Measurements from ENCODE around the gene GLIS1. TPM values are rescaled to one million over a fixed set of nuclear protein-coding genes. Genes with fewer than 3 reads are reported as not detected.

The GLIS1 gene
- total and polyA plus RNA-seq, 12 donors, result 0.06 to 0.10 (median 0.09) TPM; not detected in 7

DNA sequence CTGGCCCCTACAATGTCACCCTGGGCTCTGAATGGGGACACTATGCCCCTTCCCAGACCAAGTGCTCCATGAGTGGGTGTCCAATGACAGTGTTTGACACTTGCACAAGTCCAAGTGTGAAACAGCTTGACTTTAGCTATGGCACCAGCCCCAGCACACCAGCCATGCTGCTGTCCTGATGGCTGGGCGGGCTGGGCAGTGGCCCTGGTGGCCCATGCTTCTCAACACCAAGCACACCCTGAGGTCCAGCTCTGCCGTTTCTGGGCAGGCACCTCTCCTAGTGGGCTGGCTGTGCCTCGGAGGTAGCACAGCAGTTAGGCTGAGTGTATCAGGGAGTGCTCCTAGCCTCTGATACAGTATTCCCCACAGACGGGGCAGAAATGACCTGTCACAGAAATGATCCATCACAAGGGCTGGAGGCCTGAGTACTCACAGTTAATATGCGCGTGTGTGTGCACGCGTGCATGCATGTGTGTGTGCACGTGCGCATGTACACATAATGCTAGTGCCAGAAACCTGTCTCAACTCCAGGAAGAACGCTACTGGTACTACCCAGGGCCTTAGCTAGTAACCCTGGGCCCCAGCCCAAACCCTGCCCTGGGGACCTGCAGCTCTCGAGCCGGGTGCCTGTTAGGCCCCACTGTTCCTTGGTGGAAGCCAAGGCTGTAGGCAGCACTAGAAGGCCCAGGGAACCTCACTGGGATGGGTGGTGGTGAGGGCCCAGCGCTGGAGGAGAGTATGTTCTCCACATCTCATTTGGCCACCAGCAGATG, 145.8 kb downstream of the GLIS1 start:
- Histone ChIP-seq H3K9me3 (no peaks in the 10 kb centered on the region), H3K4me3 (no peak overlapping the region), H3K27me3 (peaks cover 0 to 19% (median 0%) of the 10 kb centered on the region in 7 donors), H3K4me1 (peaks cover 0 to 12% (median 0%) of the 10 kb centered on the region in 9 donors), H3K27ac (peak overlapping the region in 2 of 10 donors; percentile 9 to 64), H3K36me3 (no peaks in the 10 kb centered on the region)
- no peak for DNase-seq
- no peak for TF ChIP-seq CTCF (IDR thresholded peaks at IDR 0.05)
- WGBS, 2 donors, result 93% methylated on average over 14 of the region's 14 CpGs
- intact Hi-C loops (cut with DNase I), result loop anchor here in 2 of 10 donors (10.0 kb wide), 1 partner anchor 108 kb away; no protein-coding TSS in a partner anchor
- ATAC-seq, result no peak

GRCh38 chr1:53592521-53592982, 146.4 kb downstream of the GLIS1 start:
- Histone ChIP-seq H3K4me3 (no peak overlapping the region), H3K36me3 (no peaks in the 10 kb centered on the region), H3K27ac (peak overlapping the region in 5 of 10 donors; percentile 43 to 64 (median 50)), H3K9me3 (no peaks in the 10 kb centered on the region), H3K4me1 (peaks cover 0 to 12% (median 0%) of the 10 kb centered on the region in 9 donors), H3K27me3 (peaks cover 0 to 19% (median 0%) of the 10 kb centered on the region in 7 donors)
- 61 to 82% methylated on average over 6 of the region's 6 CpGs for WGBS, 2 donors
- TF ChIP-seq CTCF (IDR thresholded peaks at IDR 0.05), result no peak
- intact Hi-C loops (cut with DNase I), result loop anchor here in 2 of 10 donors (10.0 kb wide), 1 partner anchor 108 kb away; no protein-coding TSS in a partner anchor
- no peak for DNase-seq
- peak in 7 of 8 donors; percentile 16 to 61 (median 54) for ATAC-seq

- Histone ChIP-seq H3K27ac (peak overlapping the region in 5 of 10 donors; percentile 43 to 64 (median 50)), H3K36me3 (no peaks in the 10 kb centered on the region), H3K27me3 (peaks cover 0 to 23% (median 0%) of the 10 kb centered on the region in 7 donors), H3K4me1 (peaks cover 0 to 12% (median 0%) of the 10 kb centered on the region in 9 donors), H3K9me3 (no peaks in the 10 kb centered on the region), H3K4me3 (no peak overlapping the region)
- no peak for DNase-seq
- no peak for TF ChIP-seq CTCF (IDR thresholded peaks at IDR 0.05)
- WGBS, 2 donors, result 89% methylated on average over 4 of the region's 4 CpGs
- ATAC-seq, result no peak
- intact Hi-C loops (cut with DNase I), result loop anchor here in 2 of 10 donors (10.0 kb wide), 1 partner anchor 107 kb away; no protein-coding TSS in a partner anchor
Observed at GRCh38 chr1:53591924-53592323, 147.0 kb downstream of the GLIS1 start.
